GM19240 (cell line): Measurements from ENCODE around the gene FAM83E.
"Not testable (repeated sequence)": the region's sequence is repeated elsewhere in the genome, so short reads cannot be mapped to it uniquely, and the experiment has no call there.

Experiments used
- DNase-seq: peaks from one replicate; pipeline ENCODE4 v3.0.0; 2011; ENCODE audit warnings: low spot score; ENCODE audit not compliant: insufficient read length

FAM83E gene

GRCh38 chr19:48614436-48615230 lies at the start of gene FAM83E:
TSS of gene FAM83E (minus strand) at chr19:48615076. CDS start at chr19:48613372, 1,704 bp downstream.
- DNase-seq, result no peak

- no peak for DNase-seq
Observed at GRCh38 chr19:48664476-48664875, 49.6 kb upstream of the FAM83E start.

DNA sequence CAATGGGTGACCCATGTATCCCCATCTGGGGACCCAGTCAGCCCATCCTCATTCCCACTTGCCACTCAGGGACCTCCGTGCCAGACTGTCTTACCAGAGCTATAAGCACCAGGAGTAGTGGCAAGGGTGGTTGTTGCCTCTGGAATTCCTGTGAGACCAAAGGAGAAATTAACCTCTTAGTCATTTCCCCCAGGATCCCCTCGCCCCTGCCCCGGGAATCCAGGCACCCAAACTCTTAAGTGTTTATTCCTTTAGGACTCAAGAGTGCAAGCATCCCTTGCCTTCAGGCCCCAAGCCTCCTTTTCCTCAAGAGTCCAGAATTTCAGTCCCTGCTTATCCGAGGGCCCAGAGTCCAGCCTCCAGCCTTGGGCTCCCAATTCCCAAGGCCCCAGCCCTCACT lies 48.8 kb upstream of the FAM83E start:
- DNase-seq, result no peak

DNA sequence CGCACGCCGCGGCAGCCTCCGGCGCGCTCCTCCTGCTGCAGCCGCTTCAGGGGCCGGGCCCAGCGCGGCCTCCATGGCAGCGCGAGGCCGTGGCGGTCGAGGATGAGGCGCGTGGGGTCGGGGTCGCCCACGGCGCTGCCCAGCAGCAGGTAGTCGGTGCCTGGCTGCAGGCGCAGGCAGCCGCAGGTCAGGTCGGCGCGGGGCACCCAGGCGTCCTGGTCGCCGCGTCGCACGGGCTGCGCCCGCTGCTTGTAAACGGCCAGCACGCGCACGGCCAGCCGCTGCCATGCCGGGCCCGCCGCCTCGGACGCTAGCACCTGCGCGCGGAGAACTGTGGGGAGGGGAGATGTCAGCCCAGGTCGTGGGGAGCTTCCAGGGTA lies 46.8 kb upstream of the FAM83E start:
- DNase-seq, result no peak

DNA sequence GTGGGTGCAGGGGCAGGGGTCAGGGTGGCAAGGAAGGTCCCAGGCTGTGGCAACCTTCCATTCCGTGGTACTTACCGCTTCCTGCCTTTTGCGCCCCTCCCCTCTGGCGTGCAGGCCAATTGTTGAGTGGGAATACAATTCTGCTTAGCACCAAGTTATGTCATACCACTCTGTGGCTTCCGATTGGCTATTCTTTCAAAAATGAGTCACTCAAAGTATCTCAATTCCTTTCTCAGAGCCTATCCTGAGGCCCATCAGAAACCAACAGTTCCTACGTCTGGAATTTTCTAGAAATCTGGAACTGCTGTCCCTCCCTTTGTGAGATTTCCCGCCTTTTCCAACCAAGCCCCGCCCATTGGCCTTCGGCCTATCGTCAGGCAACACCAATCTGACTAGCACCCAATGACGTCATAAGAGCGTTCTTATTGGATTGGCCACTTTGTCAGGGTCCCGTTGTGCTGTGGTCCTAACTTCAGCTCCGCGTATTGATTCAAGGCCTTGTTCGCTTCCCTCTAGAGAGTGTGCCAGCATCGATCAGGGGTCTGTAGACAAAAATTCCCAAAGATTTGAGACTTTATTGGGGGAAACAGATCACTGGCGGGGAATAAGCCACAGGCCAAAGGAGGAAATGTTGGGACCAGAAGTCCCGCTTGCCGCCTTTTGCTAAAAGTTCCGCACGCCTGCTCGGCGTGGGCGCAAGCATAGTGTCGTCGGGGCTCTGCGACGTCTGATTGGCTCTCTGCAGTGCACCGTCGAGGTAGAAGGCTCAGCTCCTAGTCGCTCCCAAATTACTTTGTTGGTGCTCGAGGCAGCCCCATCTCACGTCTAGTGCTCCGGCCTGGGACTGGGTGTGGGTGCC lies 46.2 kb upstream of the FAM83E start:
- DNase-seq, result peak; percentile 99

GRCh38 chr19:48659768-48660167 lies 44.9 kb upstream of the FAM83E start:
- DNase-seq, result peak; percentile 49

DNA sequence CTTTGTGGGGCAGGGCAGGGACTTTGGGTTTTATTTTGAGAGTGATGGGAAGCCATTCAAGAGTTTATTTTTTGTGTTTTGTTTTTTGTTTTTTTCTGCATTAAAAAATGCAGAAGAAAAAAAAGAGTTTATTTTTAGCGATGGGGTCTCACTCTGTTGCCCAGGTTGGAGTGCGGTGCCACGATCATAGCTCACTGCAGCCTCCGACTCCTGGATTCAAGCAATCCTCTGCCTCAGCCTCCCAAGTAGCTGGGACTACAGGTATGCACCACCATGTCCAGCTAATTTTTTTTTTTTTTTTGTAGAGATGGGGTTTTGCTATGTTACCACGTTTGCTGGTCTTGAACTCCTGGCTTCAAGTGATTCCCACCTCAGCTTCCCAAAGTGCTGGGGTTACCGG lies 43.6 kb upstream of the FAM83E start:
- DNase-seq, result no peak

GRCh38 chr19:48657828-48658227 lies 43.0 kb upstream of the FAM83E start:
- not testable (repeated sequence) for DNase-seq

GRCh38 chr19:48656840-48657474 lies 42.1 kb upstream of the FAM83E start:
- no peak for DNase-seq

DNA sequence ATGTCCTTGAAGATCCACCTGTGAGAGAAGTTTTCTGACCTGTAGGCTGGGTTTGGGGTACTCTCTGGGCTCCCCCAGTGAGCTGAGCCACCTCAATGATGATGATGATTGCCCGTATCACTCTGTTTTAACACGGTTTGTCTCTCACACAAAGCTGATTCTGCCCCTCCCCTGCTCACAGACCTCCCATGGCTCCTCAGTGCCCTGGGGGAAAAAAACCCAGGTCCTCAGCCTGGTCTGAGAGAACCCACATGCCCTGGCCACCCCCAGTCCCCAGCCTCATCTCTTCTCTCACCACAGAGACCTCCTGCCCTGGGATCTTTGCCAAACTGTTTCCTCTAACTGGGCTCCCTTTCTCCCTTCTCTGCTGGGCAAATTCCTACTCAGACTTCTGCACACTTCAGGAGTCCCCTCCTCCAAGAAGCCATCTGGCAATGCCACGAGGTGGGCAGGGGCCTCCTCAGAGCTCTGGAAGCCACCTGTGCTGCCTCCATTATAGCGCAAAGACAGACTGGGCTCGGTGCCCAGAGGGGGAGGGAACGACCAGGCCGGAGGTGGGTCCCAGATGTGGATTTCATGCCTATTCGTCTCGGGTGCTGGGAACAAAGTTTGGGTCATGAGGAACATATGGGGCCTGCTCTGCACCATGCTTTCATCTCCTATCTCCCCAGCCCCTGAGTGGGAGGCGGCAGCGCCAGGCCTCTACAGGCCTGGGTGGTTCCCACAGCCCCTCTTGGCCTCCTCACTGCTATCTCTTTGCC lies 39.6 kb upstream of the FAM83E start:
- no peak for DNase-seq

- no peak for DNase-seq
Observed at GRCh38 chr19:48651683-48652048, 36.8 kb upstream of the FAM83E start.

DNA sequence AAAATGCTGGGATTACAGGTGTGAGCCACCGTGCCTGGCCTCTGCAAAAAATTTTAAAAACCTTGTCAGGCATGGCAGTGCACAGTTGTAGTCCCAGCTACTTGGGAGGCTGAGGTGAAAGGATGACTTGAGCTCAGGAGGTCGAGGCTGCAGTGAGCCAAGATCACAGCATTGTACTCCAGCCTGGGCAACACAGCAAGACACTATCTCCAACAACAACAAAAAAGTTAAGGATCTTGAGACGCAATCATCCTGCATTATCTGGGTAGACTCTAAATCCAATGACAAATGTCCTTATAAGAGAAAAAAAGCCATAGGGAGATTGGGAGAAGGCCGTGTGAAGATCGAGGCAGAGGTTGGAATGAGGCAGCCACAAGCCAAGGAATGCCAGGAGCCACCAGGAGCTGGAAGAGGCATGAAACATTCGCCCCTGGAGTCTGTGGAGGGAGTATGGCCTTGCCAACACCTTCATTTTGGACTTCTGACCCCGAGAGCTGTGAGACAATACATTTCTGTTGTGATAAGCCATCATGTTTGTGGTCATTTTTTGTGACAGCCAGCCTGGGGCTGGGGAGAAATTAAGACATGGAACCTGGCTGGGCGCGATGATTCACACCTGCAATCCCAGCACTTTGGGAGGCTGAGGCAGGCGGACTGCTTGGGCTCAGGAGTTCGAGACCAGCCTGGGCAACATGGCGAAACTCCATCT lies 36.3 kb upstream of the FAM83E start:
- DNase-seq, result no peak

GRCh38 chr19:48648134-48648533 lies 33.3 kb upstream of the FAM83E start:
- no peak for DNase-seq

- DNase-seq, result no peak
Observed at GRCh38 chr19:48646722-48647216, 31.9 kb upstream of the FAM83E start.

GRCh38 chr19:48646001-48646721 lies 31.3 kb upstream of the FAM83E start, which contains the start of gene CA11:
TSS of gene CA11 (minus strand) at chr19:48646187. CDS start at chr19:48645632, 555 bp downstream.
- peak; percentile 75 for DNase-seq

- no peak for DNase-seq
Observed at GRCh38 chr19:48645620-48646000, 30.7 kb upstream of the FAM83E start.

DNA sequence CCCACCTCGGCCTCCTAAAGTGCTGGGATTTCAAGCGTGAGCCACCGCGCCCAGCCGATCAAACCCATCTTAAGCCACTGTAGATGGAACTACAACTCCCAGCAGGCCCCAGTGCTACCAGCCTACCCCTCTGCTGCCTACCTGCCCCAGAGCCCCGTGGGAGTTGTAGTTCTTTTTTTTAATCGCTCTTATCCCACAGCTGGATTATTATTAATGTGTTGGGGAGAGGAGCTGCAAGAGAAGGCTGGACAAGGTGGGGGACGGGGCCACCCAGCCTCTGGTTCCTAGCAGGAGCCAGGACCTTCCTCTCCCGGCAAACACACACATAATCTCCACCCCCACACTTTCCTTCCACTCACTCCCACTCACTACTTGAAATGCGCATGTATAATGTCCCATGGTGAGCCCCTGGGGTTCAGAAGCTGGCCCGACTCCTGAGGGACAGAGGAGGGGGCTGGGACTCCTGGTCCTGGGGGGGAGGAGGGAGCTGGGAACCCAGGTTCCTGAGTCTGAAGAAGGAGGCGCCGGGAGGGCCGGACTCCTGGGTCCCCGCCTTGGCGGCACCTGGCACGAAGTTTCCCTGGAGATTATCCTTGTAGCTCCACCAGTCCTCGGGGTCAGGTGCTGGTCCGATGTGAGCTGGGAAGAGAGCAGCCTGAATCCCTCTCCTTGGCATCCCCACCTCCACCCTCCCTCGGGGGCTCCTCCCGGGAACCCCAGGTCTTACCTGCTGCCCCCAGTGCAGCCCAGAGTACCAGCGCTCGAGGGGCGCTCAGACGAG lies 30.2 kb upstream of the FAM83E start:
- DNase-seq, result no peak

DNA sequence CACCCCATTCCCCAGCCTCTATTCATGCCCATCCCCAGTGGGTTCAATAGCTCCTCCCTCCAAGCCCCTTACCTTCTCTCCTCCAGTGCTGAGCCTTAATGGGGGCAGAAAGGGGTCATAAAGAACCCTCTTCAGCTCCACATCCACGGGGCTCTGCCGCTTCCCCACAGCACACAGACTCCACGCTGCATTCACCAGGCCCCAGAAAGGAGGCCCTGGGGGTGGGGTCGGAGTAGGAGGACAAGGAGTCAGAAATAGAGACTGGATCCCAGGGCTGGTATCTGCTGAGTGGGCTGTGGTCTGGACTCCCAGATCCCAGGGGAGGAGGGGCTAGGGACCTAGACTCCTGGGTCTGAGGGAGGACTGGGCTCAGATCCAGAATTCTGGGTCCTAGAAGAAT lies 29.5 kb upstream of the FAM83E start:
- DNase-seq, result no peak

- no peak for DNase-seq
Observed at GRCh38 chr19:48642862-48643261, 28.0 kb upstream of the FAM83E start.
